IMR-90 (cell line): ENCODE data around the gene VIPR2.

Experiments used
- BHLHE40 ChIP-seq: fragments of 150-350 bp; IDR thresholded peaks from 2 replicates; pipeline ENCODE4 v1.6.1; 2016; ENCODE audit warnings: mild to moderate bottlenecking, low read depth, low read length
- CHD1 ChIP-seq: IDR thresholded peaks from 2 replicates; pipeline ENCODE4 v1.6.1; 2012; ENCODE audit warnings: low read depth, low read length, improper control_type of control experiment
- MAFK ChIP-seq: IDR thresholded peaks from 2 replicates; pipeline ENCODE4 v1.6.1; 2012; ENCODE audit warnings: low read depth, low read length, improper control_type of control experiment
- MXI1 ChIP-seq: IDR thresholded peaks from 2 replicates; pipeline ENCODE4 v1.6.1; 2012; ENCODE audit warnings: low read depth, mild to moderate bottlenecking, low read length, moderate library complexity, borderline replicate concordance
- NFE2L2 ChIP-seq: fragments of 150-350 bp; IDR thresholded peaks from 2 replicates; pipeline ENCODE4 v1.6.1; 2016; ENCODE audit warnings: low read depth, mild to moderate bottlenecking, low read length
- POLR2A ChIP-seq: IDR thresholded peaks from 2 replicates; pipeline ENCODE4 v1.6.1; 2012; ENCODE audit warnings: mild to moderate bottlenecking, low read depth, low read length
- RAD21 ChIP-seq: IDR thresholded peaks from 2 replicates; pipeline ENCODE4 v1.6.1; 2012; ENCODE audit warnings: low read length, improper control_type of control experiment
- RCOR1 ChIP-seq: IDR thresholded peaks from 2 replicates; pipeline ENCODE4 v1.6.1; 2012; ENCODE audit warnings: mild to moderate bottlenecking, low read length, improper control_type of control experiment; ENCODE audit not compliant: insufficient replicate concordance
- RFX5 ChIP-seq: IDR thresholded peaks from 2 replicates; pipeline ENCODE4 v1.8.0; 2012; ENCODE audit warnings: low read depth, mild to moderate bottlenecking, low read length, moderate library complexity
- SMC3 ChIP-seq: fragments of 150-350 bp; IDR thresholded peaks from 2 replicates; pipeline ENCODE4 v1.6.1; 2016; ENCODE audit warnings: low read depth, mild to moderate bottlenecking, antibody characterized with exemption, low read length, moderate library complexity
- TF ChIP-seq, protein P1 (sequence below): conservative IDR thresholded peaks from 2 replicates; pipeline ENCODE4 v1.5.1; 2012; ENCODE audit warnings: mild to moderate bottlenecking, low read depth, low read length, improper control_type of control experiment
- TF ChIP-seq, protein P2 (sequence below): fragments of 150-350 bp; IDR thresholded peaks from 2 replicates; pipeline ENCODE4 v1.6.1; 2017; ENCODE audit warnings: mild to moderate bottlenecking, antibody characterized with exemption, low read length, low read depth

DNA sequence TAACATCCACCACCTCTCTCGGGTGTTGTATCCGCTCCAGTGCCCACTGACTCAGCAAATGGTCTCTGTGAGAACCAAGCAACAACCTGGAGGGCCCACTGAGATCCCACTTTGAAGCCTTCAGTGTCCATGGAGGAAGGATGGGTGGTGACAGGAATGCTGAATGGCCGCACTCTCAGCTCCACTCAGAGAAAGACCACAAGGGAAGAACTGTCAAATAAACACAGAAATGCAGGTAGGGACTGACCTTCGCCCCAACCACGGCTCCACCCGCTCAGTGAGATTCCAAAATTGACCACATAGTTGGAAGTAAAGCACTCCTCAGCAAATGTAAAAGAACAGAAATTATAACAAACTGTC lies 65.8 kb downstream of the VIPR2 start:
- TF ChIP-seq, protein P1, sequence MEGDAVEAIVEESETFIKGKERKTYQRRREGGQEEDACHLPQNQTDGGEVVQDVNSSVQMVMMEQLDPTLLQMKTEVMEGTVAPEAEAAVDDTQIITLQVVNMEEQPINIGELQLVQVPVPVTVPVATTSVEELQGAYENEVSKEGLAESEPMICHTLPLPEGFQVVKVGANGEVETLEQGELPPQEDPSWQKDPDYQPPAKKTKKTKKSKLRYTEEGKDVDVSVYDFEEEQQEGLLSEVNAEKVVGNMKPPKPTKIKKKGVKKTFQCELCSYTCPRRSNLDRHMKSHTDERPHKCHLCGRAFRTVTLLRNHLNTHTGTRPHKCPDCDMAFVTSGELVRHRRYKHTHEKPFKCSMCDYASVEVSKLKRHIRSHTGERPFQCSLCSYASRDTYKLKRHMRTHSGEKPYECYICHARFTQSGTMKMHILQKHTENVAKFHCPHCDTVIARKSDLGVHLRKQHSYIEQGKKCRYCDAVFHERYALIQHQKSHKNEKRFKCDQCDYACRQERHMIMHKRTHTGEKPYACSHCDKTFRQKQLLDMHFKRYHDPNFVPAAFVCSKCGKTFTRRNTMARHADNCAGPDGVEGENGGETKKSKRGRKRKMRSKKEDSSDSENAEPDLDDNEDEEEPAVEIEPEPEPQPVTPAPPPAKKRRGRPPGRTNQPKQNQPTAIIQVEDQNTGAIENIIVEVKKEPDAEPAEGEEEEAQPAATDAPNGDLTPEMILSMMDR, result no peak
- TF ChIP-seq, protein P2, sequence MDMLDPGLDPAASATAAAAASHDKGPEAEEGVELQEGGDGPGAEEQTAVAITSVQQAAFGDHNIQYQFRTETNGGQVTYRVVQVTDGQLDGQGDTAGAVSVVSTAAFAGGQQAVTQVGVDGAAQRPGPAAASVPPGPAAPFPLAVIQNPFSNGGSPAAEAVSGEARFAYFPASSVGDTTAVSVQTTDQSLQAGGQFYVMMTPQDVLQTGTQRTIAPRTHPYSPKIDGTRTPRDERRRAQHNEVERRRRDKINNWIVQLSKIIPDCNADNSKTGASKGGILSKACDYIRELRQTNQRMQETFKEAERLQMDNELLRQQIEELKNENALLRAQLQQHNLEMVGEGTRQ, result no peak
- TF ChIP-seq BHLHE40, result no peak
- TF ChIP-seq RAD21, result no peak
- TF ChIP-seq POLR2A, result no peak
- no peak for TF ChIP-seq MXI1
- TF ChIP-seq MAFK, result no peak
- TF ChIP-seq RFX5, result no peak
- TF ChIP-seq SMC3, result no peak
- no peak for TF ChIP-seq NFE2L2
- TF ChIP-seq CHD1, result no peak
- no peak for TF ChIP-seq RCOR1
